SU-DHL-6 (cell line): ENCODE data around the gene UTS2R.

Experiments
- H2AFZ ChIP-seq: fragments of 200-600 bp; sonication (generic); 2 replicates; pipeline ENCODE4 v1.6.1; 2014; ENCODE audit warnings: low read depth, mild to moderate bottlenecking, moderate library complexity, mixed read lengths, antibody characterized with exemption, low read length; ENCODE audit not compliant: severe bottlenecking
- H3F3A ChIP-seq: fragments of 200-600 bp; shearing (Covaris generic); 2 replicates; pipeline ENCODE4 v1.6.0; 2016; ENCODE audit warnings: antibody characterized with exemption, mild to moderate bottlenecking; ENCODE audit not compliant: insufficient read depth
- H3K27ac ChIP-seq: fragments of 200-600 bp; sonication (generic); 2 replicates; pipeline ENCODE4 v1.5.1; 2016; ENCODE audit warnings: low read depth, mild to moderate bottlenecking, low read length, moderate library complexity, mixed read lengths
- H3K27me3 ChIP-seq: fragments of 200-600 bp; sonication (generic), shearing (Covaris generic); 2 replicates; pipeline ENCODE4 v1.6.0; 2014; ENCODE audit warnings: mild to moderate bottlenecking, low read length
- H3K36me3 ChIP-seq: fragments of 200-600 bp; sonication (generic); 2 replicates; pipeline ENCODE4 v1.6.1; 2014; ENCODE audit warnings: mild to moderate bottlenecking, low read length, mixed read lengths
- H3K4me2 ChIP-seq: fragments of 300-600, 200-600 bp; shearing (Covaris generic), sonication (generic); 2 replicates; pipeline ENCODE4 v1.6.0; 2014; ENCODE audit warnings: low read length, low read depth, mild to moderate bottlenecking; ENCODE audit not compliant: poor library complexity, severe bottlenecking
- H3K4me3 ChIP-seq: fragments of 200-600 bp; sonication (generic); 2 replicates; pipeline ENCODE4 v1.5.1; 2014; ENCODE audit warnings: antibody characterized with exemption, low read length, mild to moderate bottlenecking, mixed read lengths; ENCODE audit not compliant: insufficient read depth, poor library complexity, severe bottlenecking
- H3K79me2 ChIP-seq: fragments of 200-600 bp; sonication (generic); 2 replicates; pipeline ENCODE4 v1.6.1; 2014; ENCODE audit warnings: mild to moderate bottlenecking, low read length, moderate library complexity; ENCODE audit not compliant: insufficient read depth
- H3K9ac ChIP-seq: fragments of 200-600 bp; sonication (generic); 2 replicates; pipeline ENCODE4 v1.7.0; 2014; ENCODE audit warnings: mild to moderate bottlenecking, low read length
- H3K9me2 ChIP-seq: fragments of 200-600 bp; sonication (generic); replicated peaks from 2 replicates; pipeline ENCODE4 v1.6.1; 2014; ENCODE audit warnings: low read length; ENCODE audit not compliant: insufficient read depth
- H3K9me3 ChIP-seq: fragments of 200-600 bp; sonication (generic); 2 replicates; pipeline ENCODE4 v1.6.1; 2014; ENCODE audit warnings: low read length, mixed read lengths; ENCODE audit not compliant: insufficient read depth
- H4K20me1 ChIP-seq: fragments of 200-600 bp; sonication (generic); 2 replicates; pipeline ENCODE4 v1.6.1; 2014; ENCODE audit warnings: low read depth, mild to moderate bottlenecking, antibody characterized with exemption, low read length, moderate library complexity, mixed read lengths
- CTCF ChIP-seq: fragments of 200-600 bp; sonication (generic); IDR thresholded peaks from one replicate; pipeline ENCODE4 v1.5.1; 2017; ENCODE audit warnings: antibody characterized with exemption, mild to moderate bottlenecking, low read length, moderate library complexity; ENCODE audit not compliant: insufficient read depth, poor library complexity, severe bottlenecking
- EZH2phosphoT487 ChIP-seq: fragments of 200-600 bp; sonication (generic), shearing (Covaris generic); conservative IDR thresholded peaks from 2 replicates; pipeline ENCODE4 v1.6.1; 2018; ENCODE audit warnings: mild to moderate bottlenecking, antibody characterized with exemption, low read length, moderate library complexity, mixed read lengths

Gene UTS2R

GRCh38 chr17:82331345-82331939 lies 40.1 kb upstream of the UTS2R start:
- Histone ChIP-seq H3K27ac (no peak overlapping the region), H3K4me2 (no peak overlapping the region), H4K20me1 (no peaks in the 10 kb centered on the region), H3K36me3 (no peaks in the 10 kb centered on the region), H3K9ac (no peak overlapping the region), H3F3A (no peaks in the 10 kb centered on the region), H3K9me3 (no peaks in the 10 kb centered on the region), H3K4me3 (no peak overlapping the region), H3K9me2 (no peaks in the 10 kb centered on the region), H2AFZ (no peak overlapping the region), H3K27me3 (no peaks in the 10 kb centered on the region), H3K79me2 (no peaks in the 10 kb centered on the region)
- TF ChIP-seq EZH2phosphoT487 (no peak), CTCF (no peak)

- TF ChIP-seq EZH2phosphoT487 = no peak
- no peak for TF ChIP-seq CTCF
- H3K4me2 ChIP-seq = no peak overlapping the region
- no peaks in the 10 kb centered on the region for H3K27me3 ChIP-seq
- H3K79me2 ChIP-seq = no peaks in the 10 kb centered on the region
- no peak overlapping the region for H2AFZ ChIP-seq
- H3K9me3 ChIP-seq = no peaks in the 10 kb centered on the region
- no peak overlapping the region for H3K4me3 ChIP-seq
- H3F3A ChIP-seq = no peaks in the 10 kb centered on the region
- no peak overlapping the region for H3K27ac ChIP-seq
- H4K20me1 ChIP-seq = no peaks in the 10 kb centered on the region
- no peaks in the 10 kb centered on the region for H3K9me2 ChIP-seq
- no peaks in the 10 kb centered on the region for H3K36me3 ChIP-seq
- no peak overlapping the region for H3K9ac ChIP-seq
Observed at GRCh38 chr17:82332669-82333278, 38.8 kb upstream of the UTS2R start.

- no peaks in the 10 kb centered on the region for H3K9me2 ChIP-seq
- H3K4me3 ChIP-seq = no peak within 1 kb of the TSS
- H4K20me1 ChIP-seq = no peaks in the 10 kb centered on the region
- H2AFZ ChIP-seq = no peak within 1 kb of the TSS
- no peaks in the 10 kb centered on the region for H3K79me2 ChIP-seq
- H3K9ac ChIP-seq = no peak within 1 kb of the TSS
- TF ChIP-seq CTCF = no peak
- no peak for TF ChIP-seq EZH2phosphoT487
- H3K4me2 ChIP-seq = no peak within 1 kb of the TSS
- H3K36me3 ChIP-seq = no peaks in the 10 kb centered on the region
- H3K27me3 ChIP-seq = no peaks in the 10 kb centered on the region
- H3F3A ChIP-seq = no peaks in the 10 kb centered on the region
- no peaks in the 10 kb centered on the region for H3K9me3 ChIP-seq
- no peak within 1 kb of the TSS for H3K27ac ChIP-seq
Observed at GRCh38 chr17:82333279-82334171, 38.0 kb upstream of the UTS2R start, which contains the start of gene SECTM1. TSS of gene SECTM1 (minus strand) at chr17:82333766. CDS start at chr17:82327240, 6,526 bp downstream.
